OCI-LY7 (cell line): Measurements from ENCODE around the gene SALL4. TPM values are rescaled to one million over a fixed set of nuclear protein-coding genes. Genes with fewer than 3 reads are reported as not detected.

Source experiments
- BruUV-seq: library from RNA; stranded (reverse); fragments of 400-500 nt; replicated peaks from 2 replicates; lab custom pipeline; 2021; lab: Mats Ljungman, UMichigan
- CTCF ChIA-PET: fragments of 300-600 bp; sonication (Branson Sonifier 250); formaldehyde crosslinking; loops from one replicate; lab custom pipeline; 2022; ENCODE audit warnings: antibody characterized with exemption; ENCODE audit not compliant: unreplicated experiment; lab: Charles Lee
- POLR2A ChIA-PET: fragments of 300-600 bp; sonication (Branson Sonifier 250); formaldehyde crosslinking; loops from one replicate; lab custom pipeline; 2022; ENCODE audit warnings: antibody characterized with exemption; lab: Charles Lee
- DNase-seq: peaks from one replicate; pipeline ENCODE4 v3.0.0-alpha.2; 2015; ENCODE audit warnings: low spot score
- H2AFZ ChIP-seq: fragments of 200-600 bp; sonication (generic), shearing (Covaris generic); 2 replicates; pipeline ENCODE4 v1.6.1; 2014; ENCODE audit warnings: mild to moderate bottlenecking, antibody characterized with exemption, low read length, moderate library complexity
- H3K27ac ChIP-seq: fragments of 200-600 bp; sonication (generic); 2 replicates; pipeline ENCODE4 v1.5.1; 2014; ENCODE audit warnings: mixed run types, low read depth, mild to moderate bottlenecking, moderate library complexity, low read length, inconsistent platforms; ENCODE audit not compliant: poor library complexity, severe bottlenecking
- H3K36me3 ChIP-seq: fragments of 200-600 bp; sonication (generic); 2 replicates; pipeline ENCODE4 v1.6.1; 2014; ENCODE audit warnings: mild to moderate bottlenecking, antibody characterized with exemption, low read length, moderate library complexity, mixed read lengths; ENCODE audit not compliant: insufficient read depth
- H3K4me1 ChIP-seq: fragments of 200-600 bp; sonication (generic); 2 replicates; pipeline ENCODE4 v1.5.1; 2014; ENCODE audit warnings: mild to moderate bottlenecking, low read length; ENCODE audit not compliant: insufficient read depth, poor library complexity, severe bottlenecking
- H3K4me2 ChIP-seq: fragments of 200-600 bp; sonication (generic); 2 replicates; pipeline ENCODE4 v1.6.1; 2014; ENCODE audit warnings: mild to moderate bottlenecking, low read length
- H3K4me3 ChIP-seq: fragments of 200-600 bp; sonication (generic); 2 replicates; pipeline ENCODE4 v1.5.1; 2014; ENCODE audit warnings: mild to moderate bottlenecking, low read depth, low read length; ENCODE audit not compliant: poor library complexity, severe bottlenecking
- H3K79me2 ChIP-seq: fragments of 200-600 bp; sonication (generic); 2 replicates; pipeline ENCODE4 v1.6.1; 2016; ENCODE audit warnings: low read depth, mild to moderate bottlenecking, low read length, moderate library complexity, mixed read lengths; ENCODE audit not compliant: insufficient read depth
- H3K9me2 ChIP-seq: fragments of 200-600 bp; sonication (generic); 2 replicates; pipeline ENCODE4 v1.6.1; 2016; ENCODE audit warnings: mild to moderate bottlenecking, low read length, mixed read lengths; ENCODE audit not compliant: insufficient read depth
- H3K9me3 ChIP-seq: fragments of 200-600 bp; sonication (generic); 2 replicates; pipeline ENCODE4 v1.6.1; 2014; ENCODE audit warnings: mild to moderate bottlenecking, mixed run types, low read length, mixed read lengths
- H4K20me1 ChIP-seq: fragments of 200-600 bp; sonication (generic); 2 replicates; pipeline ENCODE4 v1.6.1; 2014; ENCODE audit warnings: mild to moderate bottlenecking, antibody characterized with exemption, low read length, moderate library complexity, mixed read lengths; ENCODE audit not compliant: insufficient read depth
- EZH2phosphoT487 ChIP-seq: fragments of 200-600 bp; sonication (generic); IDR thresholded peaks from 2 replicates; pipeline ENCODE4 v1.6.1; 2018; ENCODE audit warnings: low read depth, borderline replicate concordance, mild to moderate bottlenecking, mixed run types, antibody characterized with exemption, low read length, moderate library complexity, mixed read lengths
- intact Hi-C: fragments of 100-400 bp; cut with micrococcal nuclease; formaldehyde crosslinking; loops from one replicate; pipeline ENCODE4 v1.10.0; 2022; ENCODE audit not compliant: unreplicated experiment
- total RNA-seq, 2 experiments: library from RNA; depleted of rRNA in 1 of 2; stranded (reverse); fragments of >200 nt in 1 of 2; shearing (Covaris generic) in 1 of 2; gene quantifications; 2 replicates each; pipeline ENCODE4 v1.2.3, GENCODE V29; 2014 to 2022
- TF ChIP-seq, protein P1 (sequence below): fragments of 200-600 bp; sonication (generic); conservative IDR thresholded peaks from 2 replicates; pipeline ENCODE4 v1.5.1; 2014; ENCODE audit warnings: mild to moderate bottlenecking, antibody characterized with exemption, low read length, moderate library complexity, mixed read lengths

Gene SALL4
- total RNA-seq, 2 experiments from 2014 or later: 0.06 TPM; not detected in 1

GRCh38 chr20:51768759-51769517 is 33.4 kb downstream of the SALL4 start:
- no TSS peak for BruUV-seq

GRCh38 chr20:51767867-51768758 is 34.2 kb downstream of the SALL4 start, which contains the start of gene ATP9A:
TSS of gene ATP9A (minus strand) at chr20:51768390. CDS start at chr20:51768369, 21 bp downstream.
- BruUV-seq: no TSS peak
- Histone ChIP-seq H3K9me3 (no peaks in the 10 kb centered on the region), H4K20me1 (no peaks in the 10 kb centered on the region), H3K36me3 (no peaks in the 10 kb centered on the region), H3K4me1 (peaks cover 7% of the 10 kb centered on the region), H3K9me2 (no peaks in the 10 kb centered on the region), H3K79me2 (no peaks in the 10 kb centered on the region), H3K4me3 (peak within 1 kb of the TSS; percentile 68), H3K4me2 (peak within 1 kb of the TSS; percentile 71), H3K27ac (no peak within 1 kb of the TSS), H2AFZ (peak within 1 kb of the TSS; percentile 94)
- intact Hi-C loops: no loop called here
- CTCF ChIA-PET: no interaction called here
- no peak for DNase-seq
- TF ChIP-seq, protein P1, sequence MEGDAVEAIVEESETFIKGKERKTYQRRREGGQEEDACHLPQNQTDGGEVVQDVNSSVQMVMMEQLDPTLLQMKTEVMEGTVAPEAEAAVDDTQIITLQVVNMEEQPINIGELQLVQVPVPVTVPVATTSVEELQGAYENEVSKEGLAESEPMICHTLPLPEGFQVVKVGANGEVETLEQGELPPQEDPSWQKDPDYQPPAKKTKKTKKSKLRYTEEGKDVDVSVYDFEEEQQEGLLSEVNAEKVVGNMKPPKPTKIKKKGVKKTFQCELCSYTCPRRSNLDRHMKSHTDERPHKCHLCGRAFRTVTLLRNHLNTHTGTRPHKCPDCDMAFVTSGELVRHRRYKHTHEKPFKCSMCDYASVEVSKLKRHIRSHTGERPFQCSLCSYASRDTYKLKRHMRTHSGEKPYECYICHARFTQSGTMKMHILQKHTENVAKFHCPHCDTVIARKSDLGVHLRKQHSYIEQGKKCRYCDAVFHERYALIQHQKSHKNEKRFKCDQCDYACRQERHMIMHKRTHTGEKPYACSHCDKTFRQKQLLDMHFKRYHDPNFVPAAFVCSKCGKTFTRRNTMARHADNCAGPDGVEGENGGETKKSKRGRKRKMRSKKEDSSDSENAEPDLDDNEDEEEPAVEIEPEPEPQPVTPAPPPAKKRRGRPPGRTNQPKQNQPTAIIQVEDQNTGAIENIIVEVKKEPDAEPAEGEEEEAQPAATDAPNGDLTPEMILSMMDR: no peak
- TF ChIP-seq EZH2phosphoT487: no peak
- POLR2A ChIA-PET: interaction anchor here (0.6 kb wide), 1 partner anchor 99 kb away, joined by 3 read pairs; no protein-coding TSS in a partner anchor

More at GRCh38 chr20:51768759-51769517, 33.4 kb downstream of the SALL4 start:
- Histone ChIP-seq H3K27ac (no peak overlapping the region), H3K4me1 (peaks cover 7% of the 10 kb centered on the region), H3K36me3 (no peaks in the 10 kb centered on the region), H3K79me2 (no peaks in the 10 kb centered on the region), H2AFZ (peak overlapping the region; percentile 41; the same call in 1 of the 2 replicates), H3K4me2 (no peak overlapping the region), H4K20me1 (no peaks in the 10 kb centered on the region), H3K9me2 (no peaks in the 10 kb centered on the region), H3K9me3 (no peaks in the 10 kb centered on the region), H3K4me3 (no peak overlapping the region)
- intact Hi-C loops: no loop called here
- ChIA-PET CTCF (no interaction called here), POLR2A (no interaction called here)
- TF ChIP-seq, protein P1: no peak
- no peak for TF ChIP-seq EZH2phosphoT487
- no peak for DNase-seq
